ENCODE results near the gene ARCN1.
"Not testable (repeated sequence)": the region's sequence is repeated elsewhere in the genome, so short reads cannot be mapped to it uniquely, and the experiment has no call there.

ARCN1 gene

GRCh38 chr11:118604566-118604965 lies 32.4 kb downstream of the ARCN1 start:
- in situ Hi-C loops (cut with HindIII; ENCODE audit: low sequenced_read_pairs): no loop called here

GRCh38 chr11:118605116-118605867 lies 33.1 kb downstream of the ARCN1 start:
- in situ Hi-C loops (cut with HindIII; ENCODE audit: low sequenced_read_pairs): no loop called here

- in situ Hi-C loops (cut with HindIII; ENCODE audit: low sequenced_read_pairs): no loop called here
Measured at GRCh38 chr11:118606157-118606843, 34.1 kb downstream of the ARCN1 start.

GRCh38 chr11:118606844-118607228 lies 34.6 kb downstream of the ARCN1 start:
- in situ Hi-C loops (cut with HindIII; ENCODE audit: low sequenced_read_pairs): no loop called here

GRCh38 chr11:118607401-118608359 lies 35.5 kb downstream of the ARCN1 start, which contains the start of gene PHLDB1:
Gene PHLDB1 (plus strand): TSS chr11:118607615. CDS start chr11:118613837, 6,222 bp downstream.
- in situ Hi-C loops (cut with HindIII; ENCODE audit: low sequenced_read_pairs): no loop called here

GRCh38 chr11:118608360-118609227 lies 36.4 kb downstream of the ARCN1 start:
- in situ Hi-C loops (cut with HindIII; ENCODE audit: low sequenced_read_pairs): no loop called here

GRCh38 chr11:118609380-118610224 lies 37.4 kb downstream of the ARCN1 start:
- in situ Hi-C loops (cut with HindIII; ENCODE audit: low sequenced_read_pairs): no loop called here

GRCh38 chr11:118610225-118610772 lies 38.1 kb downstream of the ARCN1 start:
- in situ Hi-C loops (cut with HindIII; ENCODE audit: low sequenced_read_pairs): no loop called here

GRCh38 chr11:118610773-118611432 lies 38.7 kb downstream of the ARCN1 start:
- in situ Hi-C loops (cut with HindIII; ENCODE audit: low sequenced_read_pairs): no loop called here

- in situ Hi-C loops (cut with HindIII; ENCODE audit: low sequenced_read_pairs): not testable (repeated sequence)
Measured at GRCh38 chr11:118611433-118611795, 39.2 kb downstream of the ARCN1 start.

GRCh38 chr11:118612378-118612777 lies 40.2 kb downstream of the ARCN1 start:
- in situ Hi-C loops (cut with HindIII; ENCODE audit: low sequenced_read_pairs): no loop called here

- in situ Hi-C loops (cut with HindIII; ENCODE audit: low sequenced_read_pairs): no loop called here
Measured at GRCh38 chr11:118614511-118614910, 42.3 kb downstream of the ARCN1 start.

- in situ Hi-C loops (cut with HindIII; ENCODE audit: low sequenced_read_pairs): no loop called here
Measured at GRCh38 chr11:118615282-118615975, 43.2 kb downstream of the ARCN1 start.

GRCh38 chr11:118615976-118616371 lies 43.8 kb downstream of the ARCN1 start:
- in situ Hi-C loops (cut with HindIII; ENCODE audit: low sequenced_read_pairs): no loop called here

GRCh38 chr11:118618115-118618990 lies 46.1 kb downstream of the ARCN1 start:
- in situ Hi-C loops (cut with HindIII; ENCODE audit: low sequenced_read_pairs): no loop called here

- in situ Hi-C loops (cut with HindIII; ENCODE audit: low sequenced_read_pairs): no loop called here
Measured at GRCh38 chr11:118618991-118619375, 46.8 kb downstream of the ARCN1 start.
